ENCODE measurements around the gene RB1. TPM values are rescaled to one million over a fixed set of nuclear protein-coding genes. Genes with fewer than 3 reads are reported as not detected.

RB1 gene
- total RNA-seq, 1 experiment from 2014 or later: 18.8 TPM

DNA sequence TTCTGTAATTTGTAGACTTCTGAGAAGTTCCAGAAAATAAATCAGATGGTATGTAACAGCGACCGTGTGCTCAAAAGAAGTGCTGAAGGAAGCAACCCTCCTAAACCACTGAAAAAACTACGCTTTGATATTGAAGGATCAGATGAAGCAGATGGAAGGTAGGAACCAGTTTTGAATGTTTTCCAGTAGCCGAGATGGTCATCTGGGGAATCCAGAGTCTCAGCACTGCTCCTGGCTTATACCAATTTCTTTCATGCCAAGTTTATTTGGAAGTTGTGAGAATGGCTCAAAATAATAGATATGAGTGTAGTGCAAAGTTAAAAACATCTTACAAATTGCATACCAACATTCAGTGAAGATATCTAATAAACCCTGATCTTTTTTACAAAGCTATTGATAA, 173.1 kb downstream of the RB1 start (continued):
- TF ChIP-seq EMX1 (CRISPR knock-in tag; IDR thresholded peaks at IDR 0.05) (no peak), TCF7 (CRISPR knock-in tag; IDR thresholded peaks at IDR 0.05; ENCODE audit: low read depth) (no peak), ZNF423 (CRISPR knock-in tag; IDR thresholded peaks at IDR 0.05) (no peak)
- TF ChIP-seq, protein P1, sequence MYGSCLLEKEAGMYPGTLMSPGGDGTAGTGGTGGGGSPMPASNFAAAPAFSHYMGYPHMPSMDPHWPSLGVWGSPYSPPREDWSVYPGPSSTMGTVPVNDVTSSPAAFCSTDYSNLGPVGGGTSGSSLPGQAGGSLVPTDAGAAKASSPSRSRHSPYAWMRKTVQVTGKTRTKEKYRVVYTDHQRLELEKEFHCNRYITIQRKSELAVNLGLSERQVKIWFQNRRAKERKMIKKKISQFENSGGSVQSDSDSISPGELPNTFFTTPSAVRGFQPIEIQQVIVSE (CRISPR knock-in tag; IDR thresholded peaks at IDR 0.05; ENCODE audit: borderline replicate concordance): no peak
- TF ChIP-seq, protein P2, sequence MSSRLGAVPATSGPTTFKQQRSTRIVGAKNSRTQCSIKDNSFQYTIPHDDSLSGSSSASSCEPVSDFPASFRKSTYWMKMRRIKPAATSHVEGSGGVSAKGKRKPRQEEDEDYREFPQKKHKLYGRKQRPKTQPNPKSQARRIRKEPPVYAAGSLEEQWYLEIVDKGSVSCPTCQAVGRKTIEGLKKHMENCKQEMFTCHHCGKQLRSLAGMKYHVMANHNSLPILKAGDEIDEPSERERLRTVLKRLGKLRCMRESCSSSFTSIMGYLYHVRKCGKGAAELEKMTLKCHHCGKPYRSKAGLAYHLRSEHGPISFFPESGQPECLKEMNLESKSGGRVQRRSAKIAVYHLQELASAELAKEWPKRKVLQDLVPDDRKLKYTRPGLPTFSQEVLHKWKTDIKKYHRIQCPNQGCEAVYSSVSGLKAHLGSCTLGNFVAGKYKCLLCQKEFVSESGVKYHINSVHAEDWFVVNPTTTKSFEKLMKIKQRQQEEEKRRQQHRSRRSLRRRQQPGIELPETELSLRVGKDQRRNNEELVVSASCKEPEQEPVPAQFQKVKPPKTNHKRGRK (CRISPR knock-in tag; IDR thresholded peaks at IDR 0.05; ENCODE audit: borderline replicate concordance): no peak
- TF ChIP-seq, protein P3, sequence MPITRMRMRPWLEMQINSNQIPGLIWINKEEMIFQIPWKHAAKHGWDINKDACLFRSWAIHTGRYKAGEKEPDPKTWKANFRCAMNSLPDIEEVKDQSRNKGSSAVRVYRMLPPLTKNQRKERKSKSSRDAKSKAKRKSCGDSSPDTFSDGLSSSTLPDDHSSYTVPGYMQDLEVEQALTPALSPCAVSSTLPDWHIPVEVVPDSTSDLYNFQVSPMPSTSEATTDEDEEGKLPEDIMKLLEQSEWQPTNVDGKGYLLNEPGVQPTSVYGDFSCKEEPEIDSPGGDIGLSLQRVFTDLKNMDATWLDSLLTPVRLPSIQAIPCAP (CRISPR knock-in tag; IDR thresholded peaks at IDR 0.05): no peak

DNA sequence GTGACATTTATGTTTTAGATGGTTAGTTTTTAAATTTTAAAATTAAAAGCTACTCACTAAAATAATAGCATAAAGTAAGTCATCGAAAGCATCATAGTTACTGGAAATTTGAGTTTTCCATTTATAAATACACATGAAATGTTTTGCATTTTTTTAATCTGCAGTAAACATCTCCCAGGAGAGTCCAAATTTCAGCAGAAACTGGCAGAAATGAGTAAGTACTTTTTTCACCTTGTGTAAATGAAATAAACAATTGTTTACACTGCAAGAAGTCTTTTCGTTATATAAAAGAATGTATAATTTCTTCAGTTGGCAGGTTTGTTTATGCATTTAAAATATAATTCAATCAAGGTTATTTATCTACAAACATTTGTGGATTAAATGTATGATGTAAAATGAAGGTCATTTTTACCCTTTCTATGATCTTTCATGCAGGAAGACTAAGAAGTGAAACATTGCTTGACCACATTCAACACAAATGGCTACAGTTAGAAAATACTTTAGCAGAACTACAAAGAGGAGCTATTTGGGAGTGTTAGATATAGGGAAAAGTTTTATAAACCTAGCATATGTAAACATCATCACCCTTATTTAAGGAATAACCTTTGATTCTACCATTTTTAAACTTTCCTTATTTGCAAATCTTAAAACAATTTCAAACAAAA, 173.8 kb downstream of the RB1 start:
- Mint-ChIP-seq H3K4me1 (no peaks in the 10 kb centered on the region), H3K4me3 (no peak overlapping the region), H3K27me3 (ENCODE audit: low read depth) (no peaks in the 10 kb centered on the region), H3K9me3 (no peaks in the 10 kb centered on the region), H3K27ac (no peak overlapping the region), H3K36me3 (no peaks in the 10 kb centered on the region; the same call in 1 of the 2 replicates)
- DNase-seq (ENCODE audit: low spot score) (no peak), ATAC-seq (no peak)
- POLR2A ChIA-PET: no interaction called here
- TF ChIP-seq MYBL2 (CRISPR knock-in tag; IDR thresholded peaks at IDR 0.05) (no peak), ZNF396 (CRISPR knock-in tag; IDR thresholded peaks at IDR 0.05; ENCODE audit: borderline replicate concordance) (no peak)
- CTCF ChIA-PET: no interaction called here

DNA sequence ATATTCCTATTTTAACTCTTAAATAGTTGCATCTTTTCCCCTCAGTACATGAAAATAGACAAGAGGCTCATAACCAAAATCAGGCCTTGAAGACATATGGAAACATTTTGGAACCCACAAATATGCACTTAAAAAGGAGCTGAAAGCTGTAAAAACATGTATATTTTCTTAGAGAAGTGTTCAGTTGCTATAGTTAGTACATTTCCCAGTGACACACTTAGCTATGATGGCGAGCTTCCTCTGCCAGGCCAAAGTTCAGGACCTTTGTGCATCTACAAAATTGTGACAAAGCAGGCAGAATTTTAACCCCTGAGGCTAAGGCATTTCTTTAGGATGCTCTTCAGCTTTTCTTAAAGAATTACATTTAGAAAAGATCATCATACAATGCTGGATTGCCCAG, 174.8 kb downstream of the RB1 start:
- H3K36me3 Mint-ChIP-seq: no peaks in the 10 kb centered on the region; the same call in 1 of the 2 replicates
- H3K27me3 Mint-ChIP-seq (ENCODE audit: low read depth): no peaks in the 10 kb centered on the region
- ATAC-seq: no peak
- no peaks in the 10 kb centered on the region for H3K4me1 Mint-ChIP-seq
- no peaks in the 10 kb centered on the region for H3K9me3 Mint-ChIP-seq
- CTCF ChIA-PET: interaction anchor here (1.2 kb wide), 1 partner anchor 102 kb away, joined by 5 read pairs; no protein-coding TSS in a partner anchor
- H3K4me3 Mint-ChIP-seq: no peak overlapping the region
- no peak overlapping the region for H3K27ac Mint-ChIP-seq
- POLR2A ChIA-PET: no interaction called here
- DNase-seq (ENCODE audit: low spot score): no peak
- TF ChIP-seq ZNF317 (CRISPR knock-in tag; IDR thresholded peaks at IDR 0.05; ENCODE audit: borderline replicate concordance, low read depth): no peak
- TF ChIP-seq, protein P4, sequence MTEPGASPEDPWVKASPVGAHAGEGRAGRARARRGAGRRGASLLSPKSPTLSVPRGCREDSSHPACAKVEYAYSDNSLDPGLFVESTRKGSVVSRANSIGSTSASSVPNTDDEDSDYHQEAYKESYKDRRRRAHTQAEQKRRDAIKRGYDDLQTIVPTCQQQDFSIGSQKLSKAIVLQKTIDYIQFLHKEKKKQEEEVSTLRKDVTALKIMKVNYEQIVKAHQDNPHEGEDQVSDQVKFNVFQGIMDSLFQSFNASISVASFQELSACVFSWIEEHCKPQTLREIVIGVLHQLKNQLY (CRISPR knock-in tag; IDR thresholded peaks at IDR 0.05): no peak
- TF ChIP-seq NFYB (CRISPR knock-in tag; conservative IDR thresholded peaks at IDR 0.05; ENCODE audit: low read depth): no peak

DNA sequence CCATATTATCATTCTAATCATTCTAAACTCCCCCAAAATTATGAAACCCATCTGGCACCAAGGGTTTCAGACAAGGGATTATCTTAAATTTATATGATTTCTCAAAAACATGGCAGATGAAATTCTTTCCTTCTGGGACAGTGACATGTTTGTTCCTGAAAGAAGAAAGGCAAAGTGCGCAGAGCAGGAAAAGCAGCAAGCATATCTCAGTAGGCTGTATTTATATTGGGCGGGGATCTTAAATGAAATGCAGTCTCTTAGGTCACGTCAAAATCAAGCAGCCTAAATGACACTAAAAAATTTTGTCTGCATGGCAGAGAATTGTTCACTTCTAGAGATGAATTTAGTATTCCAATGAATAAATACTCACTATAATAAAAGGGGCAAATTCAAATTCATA, 180.0 kb downstream of the RB1 start:
- POLR2A ChIA-PET: no interaction called here
- no peak for ATAC-seq

More for the DNA sequence above, 180.0 kb downstream of the RB1 start:
- DNase-seq (ENCODE audit: low spot score): no peak
- peaks cover 14% of the 10 kb centered on the region for H3K36me3 Mint-ChIP-seq
- H3K27me3 Mint-ChIP-seq (ENCODE audit: low read depth): no peaks in the 10 kb centered on the region
- H3K4me1 Mint-ChIP-seq: no peaks in the 10 kb centered on the region
- H3K9me3 Mint-ChIP-seq: peaks cover 13% of the 10 kb centered on the region
- no peak overlapping the region for H3K4me3 Mint-ChIP-seq
- no peak for TF ChIP-seq ESRRA (CRISPR knock-in tag; IDR thresholded peaks at IDR 0.05; ENCODE audit: borderline replicate concordance)
- TF ChIP-seq CBFB (CRISPR knock-in tag; IDR thresholded peaks at IDR 0.05; ENCODE audit: low read depth): no peak
- no peak for TF ChIP-seq EMX1 (CRISPR knock-in tag; IDR thresholded peaks at IDR 0.05)
- TF ChIP-seq ZNF423 (CRISPR knock-in tag; IDR thresholded peaks at IDR 0.05): no peak
- no peak for TF ChIP-seq ZNF416 (CRISPR knock-in tag; IDR thresholded peaks at IDR 0.05)
- TF ChIP-seq, protein P5, sequence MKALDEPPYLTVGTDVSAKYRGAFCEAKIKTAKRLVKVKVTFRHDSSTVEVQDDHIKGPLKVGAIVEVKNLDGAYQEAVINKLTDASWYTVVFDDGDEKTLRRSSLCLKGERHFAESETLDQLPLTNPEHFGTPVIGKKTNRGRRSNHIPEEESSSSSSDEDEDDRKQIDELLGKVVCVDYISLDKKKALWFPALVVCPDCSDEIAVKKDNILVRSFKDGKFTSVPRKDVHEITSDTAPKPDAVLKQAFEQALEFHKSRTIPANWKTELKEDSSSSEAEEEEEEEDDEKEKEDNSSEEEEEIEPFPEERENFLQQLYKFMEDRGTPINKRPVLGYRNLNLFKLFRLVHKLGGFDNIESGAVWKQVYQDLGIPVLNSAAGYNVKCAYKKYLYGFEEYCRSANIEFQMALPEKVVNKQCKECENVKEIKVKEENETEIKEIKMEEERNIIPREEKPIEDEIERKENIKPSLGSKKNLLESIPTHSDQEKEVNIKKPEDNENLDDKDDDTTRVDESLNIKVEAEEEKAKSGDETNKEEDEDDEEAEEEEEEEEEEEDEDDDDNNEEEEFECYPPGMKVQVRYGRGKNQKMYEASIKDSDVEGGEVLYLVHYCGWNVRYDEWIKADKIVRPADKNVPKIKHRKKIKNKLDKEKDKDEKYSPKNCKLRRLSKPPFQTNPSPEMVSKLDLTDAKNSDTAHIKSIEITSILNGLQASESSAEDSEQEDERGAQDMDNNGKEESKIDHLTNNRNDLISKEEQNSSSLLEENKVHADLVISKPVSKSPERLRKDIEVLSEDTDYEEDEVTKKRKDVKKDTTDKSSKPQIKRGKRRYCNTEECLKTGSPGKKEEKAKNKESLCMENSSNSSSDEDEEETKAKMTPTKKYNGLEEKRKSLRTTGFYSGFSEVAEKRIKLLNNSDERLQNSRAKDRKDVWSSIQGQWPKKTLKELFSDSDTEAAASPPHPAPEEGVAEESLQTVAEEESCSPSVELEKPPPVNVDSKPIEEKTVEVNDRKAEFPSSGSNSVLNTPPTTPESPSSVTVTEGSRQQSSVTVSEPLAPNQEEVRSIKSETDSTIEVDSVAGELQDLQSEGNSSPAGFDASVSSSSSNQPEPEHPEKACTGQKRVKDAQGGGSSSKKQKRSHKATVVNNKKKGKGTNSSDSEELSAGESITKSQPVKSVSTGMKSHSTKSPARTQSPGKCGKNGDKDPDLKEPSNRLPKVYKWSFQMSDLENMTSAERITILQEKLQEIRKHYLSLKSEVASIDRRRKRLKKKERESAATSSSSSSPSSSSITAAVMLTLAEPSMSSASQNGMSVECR (CRISPR knock-in tag; IDR thresholded peaks at IDR 0.05; ENCODE audit: borderline replicate concordance): no peak
- CTCF ChIA-PET: no interaction called here
- H3K27ac Mint-ChIP-seq: no peak overlapping the region
